CD4-positive, alpha-beta T cell treated with Interleukin-4 for 1 hour (primary cell): ENCODE measurements around the gene SH3PXD2B.
"Not testable (repeated sequence)": the region's sequence is repeated elsewhere in the genome, so short reads cannot be mapped to it uniquely, and the experiment has no call there.

Source experiments
- DNase-seq, 2 donors: peaks; one replicate each; pipeline ENCODE4 v3.0.0-alpha.2; 2020 to 2022

The SH3PXD2B gene

DNA sequence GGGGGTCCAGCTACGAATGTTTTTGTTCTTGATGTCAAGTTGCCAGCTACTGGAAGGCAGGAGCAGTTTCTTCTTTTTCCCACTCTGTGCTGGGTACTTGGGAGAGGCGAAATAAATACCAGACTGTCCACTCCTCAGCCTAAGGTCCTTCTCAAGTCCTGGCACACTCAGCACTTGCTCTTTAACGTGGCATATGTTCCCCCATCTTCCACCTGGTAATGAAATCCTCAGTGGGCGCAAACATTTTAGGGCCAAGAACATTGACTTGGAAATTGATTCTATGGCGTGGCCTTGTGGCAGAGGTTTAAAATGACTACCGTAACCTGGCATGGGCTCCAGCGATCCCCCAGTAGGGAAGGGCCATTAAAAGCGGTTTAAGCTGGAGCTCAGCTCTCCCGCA is 119.7 kb downstream of the SH3PXD2B start:
- DNase-seq, result no peak

DNA sequence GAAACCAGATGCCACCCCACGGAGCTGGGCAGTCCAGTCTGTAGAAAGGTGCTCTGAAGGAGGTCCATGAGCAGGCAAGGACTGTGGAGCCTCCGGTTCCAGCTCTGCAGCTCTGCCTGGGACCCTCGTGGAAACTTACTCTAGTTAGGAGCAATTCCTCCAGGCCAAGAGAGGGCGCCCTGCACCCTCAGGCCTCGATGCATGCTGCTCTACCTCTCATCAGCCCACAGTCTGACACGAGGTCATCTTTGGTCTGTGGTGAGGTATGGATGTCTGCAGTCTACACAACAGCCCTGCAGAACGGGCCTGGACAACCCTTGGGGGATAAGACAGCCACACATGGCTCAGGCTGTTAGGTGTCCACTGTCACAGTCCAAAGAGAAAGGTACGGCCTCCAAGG is 120.1 kb downstream of the SH3PXD2B start:
- DNase-seq, result no peak

DNA sequence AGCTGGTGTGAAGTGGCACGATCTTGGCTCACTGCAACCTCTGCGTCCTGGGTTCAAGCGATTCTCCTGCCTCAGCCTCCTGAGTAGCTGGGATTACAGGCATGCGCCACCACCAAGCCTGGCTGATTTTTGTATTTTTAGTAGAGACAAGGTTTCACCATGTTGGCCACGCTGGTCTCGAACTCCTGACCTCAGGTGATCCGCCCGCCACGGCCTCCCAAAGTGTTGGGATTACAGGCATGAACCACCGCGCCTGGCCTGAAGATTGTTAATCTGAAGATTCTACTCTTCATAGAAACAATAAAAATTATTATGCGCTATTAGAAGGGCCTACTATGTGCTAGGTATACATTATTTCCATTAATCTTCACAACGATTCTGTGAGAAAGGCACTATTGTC is 127.4 kb downstream of the SH3PXD2B start:
- DNase-seq, result not testable (repeated sequence)

DNA sequence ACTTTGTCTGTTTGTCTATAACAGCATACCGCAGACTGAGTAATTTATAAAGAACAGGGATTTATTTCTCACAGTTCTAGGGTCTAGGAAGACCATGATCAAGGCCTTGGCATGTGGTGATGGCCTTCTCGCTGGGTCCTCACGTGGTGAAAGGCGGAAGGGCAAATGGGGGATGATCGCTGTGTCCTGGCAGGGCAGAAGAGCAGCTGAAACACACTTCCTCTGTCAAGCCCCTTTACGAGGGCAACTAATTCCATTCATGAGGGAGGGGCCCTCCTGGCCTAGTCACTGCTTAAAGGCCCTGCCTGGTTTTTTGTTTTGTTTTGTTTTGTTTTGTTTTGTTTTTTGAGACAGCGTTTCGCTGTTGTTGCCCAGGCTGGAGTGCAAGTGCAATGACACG is 128.9 kb downstream of the SH3PXD2B start:
- DNase-seq, result no peak

DNA sequence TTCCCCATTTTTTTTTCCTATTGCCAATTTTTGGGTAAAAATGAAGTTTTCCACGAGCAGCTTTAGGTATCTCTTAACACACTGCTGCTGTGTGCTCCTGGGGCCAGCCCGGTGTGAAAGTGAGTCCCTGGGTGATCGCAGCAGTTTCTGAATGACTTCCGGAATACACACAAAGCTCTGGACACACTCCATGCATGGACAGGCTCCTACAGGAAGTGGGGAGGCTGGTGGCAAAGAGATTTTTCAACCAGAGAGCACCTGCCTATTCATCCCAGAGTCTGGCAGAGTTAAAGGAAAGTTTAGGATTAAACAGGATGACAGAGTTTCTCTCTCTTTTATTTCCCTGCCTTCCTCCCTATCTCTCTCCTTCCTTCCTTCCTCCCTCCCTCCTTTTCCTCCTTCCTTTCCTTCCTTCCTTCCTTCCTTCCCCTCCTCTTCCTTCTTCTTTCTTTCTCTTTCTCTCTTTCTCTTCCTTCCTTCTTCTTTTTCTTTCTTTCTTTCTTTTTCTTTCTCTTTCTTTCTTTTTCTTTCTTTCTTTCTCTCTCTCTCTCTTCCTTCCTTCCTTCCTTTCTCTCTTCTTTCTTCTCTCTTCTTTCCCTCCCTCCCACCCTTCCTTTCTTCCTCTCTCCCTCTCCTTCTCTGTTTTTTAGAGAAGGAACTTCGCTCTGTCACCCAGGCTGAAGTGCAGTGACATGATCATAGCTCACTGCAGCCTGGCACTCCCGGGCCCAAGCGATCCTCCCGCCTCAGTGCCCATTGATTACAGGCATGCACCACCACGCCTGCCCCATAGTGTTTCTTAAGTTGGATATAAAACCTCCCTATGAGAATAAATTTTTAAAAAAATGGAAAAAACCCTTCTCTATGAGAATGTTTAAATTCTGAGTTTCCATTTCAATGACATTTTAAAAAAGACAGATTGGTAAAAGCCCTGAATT is 132.0 kb downstream of the SH3PXD2B start:
- DNase-seq, result no peak

DNA sequence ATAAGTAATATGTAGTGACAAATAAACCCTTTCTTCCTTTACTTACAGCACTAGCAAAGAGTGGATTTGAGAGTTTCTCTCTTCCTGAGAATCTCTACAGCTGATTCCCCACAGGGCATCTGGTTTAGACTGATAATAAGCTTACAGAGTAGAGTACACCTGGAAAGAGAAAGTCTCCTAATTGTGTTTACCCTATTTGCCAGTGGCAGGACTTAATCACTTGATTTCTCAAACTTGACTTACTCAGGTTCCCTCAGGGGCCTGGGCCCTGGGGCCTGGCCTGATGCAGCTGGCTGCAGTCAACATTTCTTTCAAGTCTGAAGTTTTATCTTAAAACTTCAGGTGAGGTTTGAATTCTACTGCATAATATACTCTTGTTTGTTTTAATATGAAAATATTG is 132.7 kb downstream of the SH3PXD2B start:
- no peak for DNase-seq

DNA sequence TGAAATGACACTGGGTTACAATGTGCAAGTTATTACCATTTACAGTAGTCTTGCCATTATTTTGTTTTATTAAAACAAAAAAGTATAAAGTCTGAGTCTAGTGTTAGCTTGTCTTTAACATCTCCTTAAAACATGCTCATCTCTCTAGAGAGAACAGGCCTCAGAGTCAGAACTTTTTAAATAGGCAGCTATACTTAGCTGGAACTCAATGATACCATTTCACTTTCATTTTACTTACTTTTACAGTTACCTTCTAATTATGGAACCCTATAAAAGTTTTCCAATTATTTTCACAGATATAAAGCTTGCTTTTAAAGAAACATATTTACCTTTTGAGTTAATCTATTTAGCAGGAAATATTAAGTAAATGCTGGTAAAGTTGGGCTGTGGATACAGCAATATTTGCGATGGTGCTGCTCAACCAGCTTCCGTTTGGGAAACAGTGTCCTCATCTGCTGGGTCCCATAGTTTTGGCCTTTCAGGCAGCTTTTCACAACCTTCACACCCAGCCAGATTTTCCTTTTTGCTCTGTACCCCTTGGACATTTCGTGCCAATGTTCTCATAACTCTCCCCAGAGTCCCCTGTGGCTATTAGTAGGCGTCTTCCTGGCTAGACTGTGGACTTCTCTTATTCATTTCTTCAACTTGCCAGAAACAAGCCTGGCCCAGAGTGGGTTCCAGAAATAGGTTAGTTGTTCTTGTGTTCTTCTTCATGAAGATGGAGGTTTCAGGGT is 134.4 kb downstream of the SH3PXD2B start:
- no peak for DNase-seq

DNA sequence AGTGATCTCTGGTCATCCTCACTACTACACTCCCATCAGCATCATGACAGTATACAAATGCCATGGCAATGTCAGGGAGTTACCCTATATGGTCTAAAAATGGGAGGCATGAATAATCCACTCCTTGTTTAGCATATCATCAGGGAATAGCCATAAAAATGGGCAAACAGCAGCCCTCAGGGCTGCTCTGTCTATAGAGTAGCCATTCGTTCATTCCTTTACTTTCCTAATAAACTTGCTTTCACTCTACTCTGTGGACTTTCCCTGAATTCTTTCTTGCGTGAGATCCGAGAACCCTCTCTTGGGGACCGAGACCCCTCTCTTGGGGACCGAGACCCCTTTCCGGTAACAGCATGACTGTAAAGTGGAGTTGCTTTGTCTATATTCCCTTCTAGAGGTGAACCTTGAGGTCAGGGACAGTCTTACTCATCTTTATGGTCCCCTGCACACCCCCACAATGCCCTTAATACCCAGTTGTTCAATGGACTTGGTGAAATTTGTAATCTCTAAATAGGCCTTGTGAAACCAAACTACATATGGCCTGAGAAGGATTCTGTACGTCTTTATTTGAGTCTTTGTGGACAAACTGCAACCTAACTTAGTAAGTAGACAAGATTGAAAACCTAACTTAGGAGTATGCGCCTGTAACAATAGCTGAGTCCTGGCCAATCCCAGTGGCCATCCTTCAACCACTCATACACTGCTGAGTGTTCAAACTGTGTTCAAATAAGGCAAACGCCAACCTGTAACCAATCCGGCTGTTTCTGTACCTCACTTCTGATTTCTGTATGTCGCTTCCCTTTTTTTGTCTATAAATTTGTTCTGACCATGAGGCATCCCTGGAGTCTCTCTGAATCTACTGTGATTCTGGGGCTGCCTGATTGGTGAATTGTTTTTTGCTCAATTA is 138.5 kb downstream of the SH3PXD2B start:
- DNase-seq, result no peak

DNA sequence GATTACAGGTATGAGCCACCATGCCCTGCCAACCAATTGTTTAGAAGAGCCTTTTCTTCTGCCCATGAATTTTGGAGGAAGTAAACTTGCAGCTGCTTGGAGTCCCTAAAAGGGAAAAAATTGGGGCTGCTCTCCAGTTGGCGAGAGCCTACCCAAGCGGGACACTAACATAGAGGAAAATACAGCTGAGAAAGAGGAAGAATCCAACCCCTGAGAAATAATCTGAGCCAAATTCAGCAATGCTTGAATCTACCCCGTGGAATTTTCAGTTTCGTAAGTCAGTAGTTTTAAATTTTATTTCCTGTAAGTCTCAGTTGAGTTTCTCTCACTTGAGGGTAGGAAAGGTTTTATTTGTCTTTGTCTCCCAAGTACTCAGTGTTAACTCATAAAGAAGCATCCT is 140.4 kb downstream of the SH3PXD2B start:
- no peak for DNase-seq

DNA sequence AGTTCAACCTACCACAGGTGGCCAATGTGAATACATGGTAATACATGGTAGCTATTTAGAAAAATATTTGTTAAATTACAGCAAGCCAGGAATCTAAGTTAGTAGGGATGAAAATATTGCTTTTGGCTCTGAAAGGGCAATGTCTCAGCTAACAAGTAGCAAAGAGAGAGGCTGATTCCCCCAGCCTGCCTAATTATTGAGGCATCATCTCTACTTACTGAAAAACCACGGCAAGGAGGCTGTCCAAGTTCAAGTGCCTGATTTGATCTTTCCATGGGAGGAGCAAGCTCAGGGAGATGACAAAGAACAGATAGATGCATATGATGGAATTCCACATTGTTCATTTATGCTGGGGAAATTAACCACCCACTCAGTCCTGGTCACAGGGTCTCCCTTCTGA is 142.0 kb downstream of the SH3PXD2B start:
- DNase-seq, result no peak

DNA sequence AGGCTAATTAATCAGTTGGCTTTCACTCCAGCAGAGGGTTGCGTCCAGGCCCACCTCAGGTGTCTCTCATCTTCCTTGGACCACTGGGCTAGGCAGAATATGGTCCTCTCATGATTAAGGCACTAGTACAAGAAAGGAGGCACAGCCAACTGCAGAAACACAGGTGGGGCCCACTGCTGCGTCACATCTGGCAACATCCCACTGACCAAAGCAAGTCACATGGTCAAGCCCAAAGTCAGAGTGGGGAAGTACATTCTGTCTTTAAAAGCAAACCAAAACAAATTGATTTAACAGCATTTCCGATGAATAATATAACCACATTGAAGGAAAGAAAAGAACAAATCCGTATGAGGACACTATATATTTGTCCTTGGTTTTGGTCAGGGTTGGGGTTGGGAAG is 142.7 kb downstream of the SH3PXD2B start:
- no peak for DNase-seq

DNA sequence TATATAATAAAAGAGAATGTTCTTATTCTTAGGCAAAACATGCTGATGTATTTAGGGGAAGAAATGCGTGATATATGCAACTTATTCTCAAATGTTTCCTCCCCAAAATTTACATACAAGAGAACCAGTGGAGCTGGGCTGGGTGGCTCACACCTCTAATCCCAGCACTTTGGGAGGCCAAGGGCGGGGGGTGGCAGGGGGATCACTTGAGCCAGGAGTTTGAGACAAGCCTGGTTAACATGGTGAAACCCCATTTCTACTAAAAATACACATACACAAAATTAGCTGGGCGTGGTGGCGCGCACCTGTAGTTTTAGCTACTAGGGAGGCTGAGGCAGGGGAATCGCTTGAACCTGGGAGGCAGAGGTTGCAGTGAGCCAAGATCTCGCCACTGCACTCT is 143.3 kb downstream of the SH3PXD2B start:
- DNase-seq, result no peak

DNA sequence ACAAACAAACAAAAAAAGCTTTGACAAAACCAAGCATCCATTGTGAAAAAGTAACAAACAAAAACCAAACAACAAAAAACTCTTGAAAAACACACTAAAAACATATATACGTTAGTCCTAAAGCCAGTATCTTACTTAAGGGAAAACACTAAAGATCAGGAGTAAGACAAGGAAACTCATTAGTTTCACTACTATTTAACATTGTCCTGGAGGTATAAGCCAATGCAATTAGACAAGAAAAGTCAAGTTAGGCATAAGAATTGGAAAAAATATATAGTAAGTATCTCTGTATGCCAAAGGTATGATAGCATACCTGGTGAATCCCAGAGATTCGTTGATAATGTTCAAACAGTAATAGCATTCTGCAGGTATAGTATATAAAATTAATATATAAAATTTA is 148.9 kb downstream of the SH3PXD2B start:
- DNase-seq, result no peak

DNA sequence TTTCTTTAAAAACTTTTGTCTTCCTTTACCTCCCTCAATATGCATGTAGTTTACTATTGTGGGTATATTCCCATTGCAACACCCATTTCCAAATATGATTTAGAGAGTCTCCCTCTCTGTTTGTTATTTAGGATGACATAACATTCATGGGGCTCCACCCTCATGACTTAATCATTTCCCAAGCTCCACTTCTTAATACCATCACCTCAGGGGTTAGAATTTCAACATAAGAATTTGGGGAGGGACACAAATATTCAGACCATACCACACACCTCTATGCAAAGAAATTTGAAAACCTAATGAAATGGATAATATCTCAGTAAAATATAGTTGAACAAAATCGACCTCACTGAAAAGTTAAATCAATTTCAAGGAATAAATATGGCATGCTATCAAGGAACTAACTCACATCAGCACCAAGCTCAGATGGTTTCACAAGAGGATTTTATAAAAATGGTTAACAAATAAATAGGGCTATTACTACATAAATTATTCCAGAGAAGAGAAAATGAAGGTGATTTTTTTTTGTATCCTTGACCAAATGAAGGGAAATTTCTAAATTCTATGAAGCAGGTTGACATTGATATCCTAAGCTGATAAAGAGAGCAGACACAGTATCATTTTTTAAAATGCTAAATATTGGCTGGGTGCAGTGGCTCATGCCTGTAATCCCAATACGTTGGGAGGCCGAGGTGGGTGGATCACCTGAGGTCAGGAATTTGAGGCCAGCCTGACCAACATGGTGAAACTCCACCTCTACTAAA is 150.6 kb downstream of the SH3PXD2B start:
- DNase-seq, result no peak

DNA sequence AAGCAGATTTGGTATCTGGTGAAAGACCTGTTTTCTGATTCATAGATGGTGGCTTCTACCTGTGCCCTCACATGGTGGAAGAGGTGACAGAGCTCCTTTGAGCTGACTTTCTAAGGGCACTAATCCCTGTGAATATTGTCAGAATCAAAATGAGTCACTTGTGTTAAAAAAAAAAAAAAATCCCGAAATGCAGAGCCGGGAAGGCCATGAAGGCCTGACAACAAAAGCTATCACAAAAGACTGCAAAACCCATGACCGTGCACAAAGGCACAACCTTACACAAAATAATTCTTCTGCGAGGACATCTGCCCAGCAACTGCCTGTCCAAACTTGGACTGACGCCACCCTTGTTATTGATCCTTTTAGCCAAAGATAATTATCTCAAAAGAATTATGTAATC is 151.2 kb downstream of the SH3PXD2B start:
- no peak for DNase-seq

DNA sequence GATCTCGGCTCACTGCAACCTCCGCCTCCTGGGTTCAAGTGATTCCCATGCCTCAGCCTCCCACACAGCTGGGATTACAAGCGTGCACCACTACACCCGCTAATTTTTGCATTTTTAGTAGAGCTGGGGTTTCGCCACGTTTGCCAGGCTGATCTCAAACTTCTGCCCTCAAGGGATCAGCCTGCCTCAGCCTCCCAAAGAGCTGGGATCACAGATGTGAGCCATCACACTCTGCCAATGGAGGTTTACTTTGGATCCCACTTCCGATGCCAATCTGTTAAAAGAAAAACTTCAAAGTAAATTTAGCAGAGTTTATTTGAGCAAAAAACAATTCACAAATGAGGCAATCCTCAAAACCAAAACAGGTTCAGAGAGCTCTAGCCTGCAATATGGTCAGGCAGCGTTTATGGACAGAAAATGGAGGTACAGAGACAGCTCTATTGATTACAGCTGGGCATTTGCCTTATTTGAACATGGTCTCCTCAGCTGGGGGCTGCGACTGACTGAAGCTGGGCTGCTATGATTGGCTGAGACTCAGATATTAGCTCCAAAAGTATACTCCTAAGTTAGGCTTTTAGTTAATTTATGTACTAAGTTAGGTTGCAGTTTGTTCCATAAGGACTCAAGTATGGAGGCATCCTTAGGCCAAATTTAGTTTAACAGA is 152.1 kb downstream of the SH3PXD2B start:
- DNase-seq, result no peak

DNA sequence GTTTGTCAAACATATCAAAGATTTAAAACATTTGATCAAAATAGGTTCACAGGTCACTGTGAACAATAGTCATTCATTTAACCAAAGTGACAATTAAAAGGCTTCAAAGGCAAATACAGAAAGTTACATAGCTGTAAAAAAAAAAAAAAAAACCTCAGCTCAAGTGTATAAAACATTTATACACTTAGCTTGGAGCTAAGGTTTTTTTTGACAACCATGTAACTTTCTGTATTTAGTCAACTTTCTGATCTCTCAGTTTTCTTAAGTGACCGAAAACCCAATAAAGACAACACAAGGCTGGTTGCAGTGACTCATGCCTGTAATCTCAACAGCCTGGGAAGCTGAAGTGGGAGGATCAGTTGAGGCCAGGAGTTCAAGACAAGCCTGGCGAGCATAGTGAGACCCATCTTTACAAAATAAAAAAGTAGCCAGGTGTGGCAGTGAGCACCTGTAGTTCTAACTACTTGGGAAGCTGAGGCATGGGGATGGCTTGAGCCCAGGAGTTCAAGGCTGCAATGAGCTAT is 154.3 kb downstream of the SH3PXD2B start:
- DNase-seq, result no peak

DNA sequence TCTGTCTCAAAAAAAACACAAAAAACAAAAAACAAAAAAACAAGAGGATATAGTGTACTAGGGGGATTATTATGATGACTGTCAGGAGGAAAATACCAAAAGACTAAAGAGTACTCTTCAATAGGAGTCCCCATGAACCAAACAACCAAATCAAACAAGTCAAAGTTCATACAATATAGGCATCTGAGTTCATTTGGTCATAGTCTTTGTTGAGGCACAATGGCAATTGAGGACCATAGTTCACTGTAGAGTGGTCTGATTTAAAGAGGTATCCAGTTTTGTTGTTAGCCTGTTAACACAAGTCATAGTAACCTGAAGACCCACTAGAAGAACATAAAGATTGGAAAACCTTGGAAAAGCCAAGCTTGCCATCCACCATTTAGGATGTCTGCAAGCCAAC is 159.5 kb downstream of the SH3PXD2B start:
- DNase-seq, result no peak

DNA sequence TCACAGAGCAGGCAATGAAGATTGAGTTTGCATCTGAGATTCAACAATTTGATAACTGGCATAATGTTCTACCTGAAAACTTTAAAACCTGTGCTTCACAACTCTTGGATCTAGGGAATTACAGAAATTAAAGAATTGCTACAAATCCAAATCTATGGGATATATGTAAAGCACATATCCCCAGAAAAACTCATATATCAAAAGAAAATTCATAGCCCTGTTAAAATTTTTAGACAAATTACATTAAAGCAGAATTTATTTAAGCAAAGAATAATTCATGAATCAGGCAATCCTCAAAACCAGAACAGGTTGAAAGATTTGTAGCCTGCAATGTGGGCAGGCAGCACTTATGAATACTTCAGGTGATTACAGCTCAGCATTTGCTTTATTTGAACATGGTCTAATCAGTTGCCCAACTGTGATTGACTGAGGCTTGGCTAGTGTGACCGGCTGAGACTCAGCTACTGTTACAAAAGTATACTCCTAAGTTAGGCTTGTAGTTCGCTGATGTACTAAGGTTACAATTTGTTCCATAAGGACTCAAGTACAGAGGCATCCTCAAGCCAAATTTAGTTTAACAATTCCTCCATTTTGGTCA is 160.5 kb downstream of the SH3PXD2B start:
- no peak for DNase-seq

DNA sequence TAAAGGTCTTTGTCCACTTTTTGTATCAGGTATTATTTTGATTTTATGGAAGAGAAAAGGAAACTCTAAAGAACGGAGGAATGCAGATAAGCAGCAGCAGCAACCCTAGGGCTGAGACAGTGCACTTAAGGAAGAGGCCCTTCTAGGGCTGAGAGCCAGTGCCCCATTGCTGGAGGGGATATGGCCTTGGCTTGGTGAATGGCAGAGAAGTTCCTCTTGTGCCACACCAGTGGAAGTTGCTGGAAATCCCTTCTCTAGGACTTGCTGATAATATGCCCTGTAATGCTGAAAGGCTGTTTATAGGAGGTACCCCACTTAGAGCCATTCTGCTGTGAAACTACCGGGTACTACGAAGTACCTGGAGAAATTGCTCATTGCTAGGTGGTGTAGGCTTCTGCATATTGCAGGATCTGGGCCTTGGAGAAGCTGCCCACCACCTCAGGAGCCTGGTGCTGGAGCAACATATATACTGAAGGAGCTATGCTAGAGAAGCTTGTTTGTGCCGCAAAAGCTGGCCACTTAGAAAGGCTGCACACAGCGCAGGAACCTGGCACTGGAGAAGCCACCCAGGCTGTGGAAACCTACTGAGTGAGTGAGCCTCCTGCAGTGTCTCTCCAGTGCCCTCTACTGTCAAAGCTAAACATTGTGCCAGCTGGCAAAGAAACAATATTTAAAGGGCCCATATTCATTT is 161.1 kb downstream of the SH3PXD2B start:
- peak; percentile 65 to 78 for DNase-seq
